OCI-LY1 (cell line): ENCODE measurements around the gene C20orf173.

Source experiments
- EZH2 ChIP-seq: fragments of 200-600 bp; sonication (generic), shearing (Covaris generic); IDR thresholded peaks from 2 replicates; pipeline ENCODE4 v1.8.0; 2017; ENCODE audit warnings: borderline replicate concordance, mixed run types, mild to moderate bottlenecking, antibody characterized with exemption, low read length, moderate library complexity, mixed read lengths
- TF ChIP-seq, protein P1 (sequence below): fragments of 200-600 bp; sonication (generic), shearing (Covaris generic); IDR thresholded peaks from 2 replicates; pipeline ENCODE4 v1.5.1; 2017; ENCODE audit warnings: mild to moderate bottlenecking, antibody characterized with exemption, low read length, moderate library complexity, mixed read lengths

DNA sequence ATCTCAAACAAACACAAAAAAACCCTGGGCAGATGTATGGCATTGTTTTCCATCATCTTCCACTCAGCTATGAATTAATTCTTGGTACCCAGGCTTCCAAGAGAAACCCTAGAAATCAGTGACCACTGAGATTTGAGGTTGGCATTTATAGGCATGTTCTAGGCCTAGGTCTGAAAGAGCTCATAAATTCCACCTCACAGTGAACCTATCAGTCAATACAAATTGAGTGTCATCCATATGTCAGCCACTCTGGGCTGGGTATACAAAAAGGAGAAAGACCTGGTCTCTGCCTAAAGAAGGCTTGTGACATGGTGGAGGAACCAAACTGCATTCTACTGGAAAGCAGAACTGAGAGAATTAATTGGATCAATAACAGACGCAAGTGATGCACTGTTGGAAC is 30.2 kb downstream of the C20orf173 start:
- TF ChIP-seq, protein P1, sequence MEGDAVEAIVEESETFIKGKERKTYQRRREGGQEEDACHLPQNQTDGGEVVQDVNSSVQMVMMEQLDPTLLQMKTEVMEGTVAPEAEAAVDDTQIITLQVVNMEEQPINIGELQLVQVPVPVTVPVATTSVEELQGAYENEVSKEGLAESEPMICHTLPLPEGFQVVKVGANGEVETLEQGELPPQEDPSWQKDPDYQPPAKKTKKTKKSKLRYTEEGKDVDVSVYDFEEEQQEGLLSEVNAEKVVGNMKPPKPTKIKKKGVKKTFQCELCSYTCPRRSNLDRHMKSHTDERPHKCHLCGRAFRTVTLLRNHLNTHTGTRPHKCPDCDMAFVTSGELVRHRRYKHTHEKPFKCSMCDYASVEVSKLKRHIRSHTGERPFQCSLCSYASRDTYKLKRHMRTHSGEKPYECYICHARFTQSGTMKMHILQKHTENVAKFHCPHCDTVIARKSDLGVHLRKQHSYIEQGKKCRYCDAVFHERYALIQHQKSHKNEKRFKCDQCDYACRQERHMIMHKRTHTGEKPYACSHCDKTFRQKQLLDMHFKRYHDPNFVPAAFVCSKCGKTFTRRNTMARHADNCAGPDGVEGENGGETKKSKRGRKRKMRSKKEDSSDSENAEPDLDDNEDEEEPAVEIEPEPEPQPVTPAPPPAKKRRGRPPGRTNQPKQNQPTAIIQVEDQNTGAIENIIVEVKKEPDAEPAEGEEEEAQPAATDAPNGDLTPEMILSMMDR, result no peak
- TF ChIP-seq EZH2, result no peak
